ENCODE results near the gene MINDY4B.

Gene MINDY4B

DNA sequence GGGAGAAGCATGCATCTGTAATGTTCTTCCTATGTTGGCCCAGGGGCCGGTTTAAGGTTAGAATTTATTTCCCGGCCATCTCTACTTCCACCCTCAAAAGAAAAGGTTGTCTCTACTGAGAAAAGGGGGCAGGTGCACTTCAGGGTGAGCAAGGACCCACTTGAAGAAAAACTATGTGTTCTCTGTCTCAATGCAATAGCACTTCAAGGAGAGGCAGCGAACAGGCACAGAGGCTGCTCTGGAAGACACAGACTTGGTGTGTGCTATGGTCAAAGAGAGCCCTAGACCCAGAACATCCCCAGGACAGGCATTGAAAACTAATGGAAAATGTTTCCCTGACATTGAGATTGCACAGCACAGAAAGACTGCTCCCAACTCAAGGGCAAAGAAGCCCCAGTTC is 7.6 kb downstream of the MINDY4B start:
- H3K27ac ChIP-seq (ENCODE audit: low read depth, low read length), result no peak overlapping the region
- H3K4me3 ChIP-seq (ENCODE audit: low read length), result no peak overlapping the region
- no peaks in the 10 kb centered on the region for H3K79me2 ChIP-seq (ENCODE audit: control insufficient read depth, low read length)
- H3K9me2 ChIP-seq (replicated peaks; ENCODE audit: control insufficient read depth, low read length), result no peaks in the 10 kb centered on the region
- H3K36me3 ChIP-seq (ENCODE audit: control insufficient read depth, low read length), result no peaks in the 10 kb centered on the region
- H3K27me3 ChIP-seq (ENCODE audit: control insufficient read depth, low read length), result peaks cover 15% of the 10 kb centered on the region
- no peaks in the 10 kb centered on the region for H4K20me1 ChIP-seq (ENCODE audit: control insufficient read depth, insufficient read depth, low read depth, low read length)
- no peaks in the 10 kb centered on the region for H3K4me1 ChIP-seq (ENCODE audit: control insufficient read depth, low read length)
- no peaks in the 10 kb centered on the region for H3F3A ChIP-seq (ENCODE audit: control insufficient read depth, insufficient read depth)
- TF ChIP-seq EZH2phosphoT487 (IDR thresholded peaks at IDR 0.05; ENCODE audit: borderline replicate concordance, low read length), result no peak
- no peaks in the 10 kb centered on the region for H3K9me3 ChIP-seq (ENCODE audit: control insufficient read depth, insufficient read depth, low read length)
- no peak overlapping the region for H3K4me2 ChIP-seq (ENCODE audit: low read length)

DNA sequence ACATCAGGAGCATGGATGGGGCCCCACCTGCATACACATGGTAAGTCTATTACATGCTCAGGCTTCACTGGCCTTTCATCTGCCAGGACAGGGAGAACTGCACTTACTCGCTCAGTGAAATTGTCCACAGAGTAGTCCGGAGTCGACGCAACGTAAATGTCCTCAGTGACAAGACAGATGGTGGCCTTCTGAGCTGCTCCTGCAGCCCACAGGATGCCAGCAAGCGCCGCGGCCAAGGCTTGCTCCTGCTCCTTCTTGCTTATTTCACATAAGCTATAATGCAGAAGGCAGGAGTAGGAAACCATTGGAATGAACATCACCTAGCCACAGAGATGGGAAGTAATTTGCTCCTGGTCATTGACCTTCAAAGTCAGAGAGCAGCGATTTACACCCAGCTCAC is 14.4 kb downstream of the MINDY4B start:
- Histone ChIP-seq H3K4me2 (ENCODE audit: low read length) (no peak overlapping the region), H3K9me3 (ENCODE audit: control insufficient read depth, insufficient read depth, low read length) (no peaks in the 10 kb centered on the region), H3K4me1 (ENCODE audit: control insufficient read depth, low read length) (no peaks in the 10 kb centered on the region), H3K27ac (ENCODE audit: low read depth, low read length) (no peak overlapping the region), H3F3A (ENCODE audit: control insufficient read depth, insufficient read depth) (no peaks in the 10 kb centered on the region), H3K4me3 (ENCODE audit: low read length) (no peak overlapping the region), H3K9me2 (replicated peaks; ENCODE audit: control insufficient read depth, low read length) (no peaks in the 10 kb centered on the region), H3K79me2 (ENCODE audit: control insufficient read depth, low read length) (no peaks in the 10 kb centered on the region), H3K36me3 (ENCODE audit: control insufficient read depth, low read length) (no peaks in the 10 kb centered on the region), H4K20me1 (ENCODE audit: control insufficient read depth, insufficient read depth, low read depth, low read length) (no peaks in the 10 kb centered on the region), H3K27me3 (ENCODE audit: control insufficient read depth, low read length) (peaks cover 14% of the 10 kb centered on the region)
- no peak for TF ChIP-seq EZH2phosphoT487 (IDR thresholded peaks at IDR 0.05; ENCODE audit: borderline replicate concordance, low read length)
- TF ChIP-seq, protein P1, sequence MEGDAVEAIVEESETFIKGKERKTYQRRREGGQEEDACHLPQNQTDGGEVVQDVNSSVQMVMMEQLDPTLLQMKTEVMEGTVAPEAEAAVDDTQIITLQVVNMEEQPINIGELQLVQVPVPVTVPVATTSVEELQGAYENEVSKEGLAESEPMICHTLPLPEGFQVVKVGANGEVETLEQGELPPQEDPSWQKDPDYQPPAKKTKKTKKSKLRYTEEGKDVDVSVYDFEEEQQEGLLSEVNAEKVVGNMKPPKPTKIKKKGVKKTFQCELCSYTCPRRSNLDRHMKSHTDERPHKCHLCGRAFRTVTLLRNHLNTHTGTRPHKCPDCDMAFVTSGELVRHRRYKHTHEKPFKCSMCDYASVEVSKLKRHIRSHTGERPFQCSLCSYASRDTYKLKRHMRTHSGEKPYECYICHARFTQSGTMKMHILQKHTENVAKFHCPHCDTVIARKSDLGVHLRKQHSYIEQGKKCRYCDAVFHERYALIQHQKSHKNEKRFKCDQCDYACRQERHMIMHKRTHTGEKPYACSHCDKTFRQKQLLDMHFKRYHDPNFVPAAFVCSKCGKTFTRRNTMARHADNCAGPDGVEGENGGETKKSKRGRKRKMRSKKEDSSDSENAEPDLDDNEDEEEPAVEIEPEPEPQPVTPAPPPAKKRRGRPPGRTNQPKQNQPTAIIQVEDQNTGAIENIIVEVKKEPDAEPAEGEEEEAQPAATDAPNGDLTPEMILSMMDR (IDR thresholded peaks at IDR 0.05; ENCODE audit: low read depth, low read length, poor library complexity, severe bottlenecking), result no peak

DNA sequence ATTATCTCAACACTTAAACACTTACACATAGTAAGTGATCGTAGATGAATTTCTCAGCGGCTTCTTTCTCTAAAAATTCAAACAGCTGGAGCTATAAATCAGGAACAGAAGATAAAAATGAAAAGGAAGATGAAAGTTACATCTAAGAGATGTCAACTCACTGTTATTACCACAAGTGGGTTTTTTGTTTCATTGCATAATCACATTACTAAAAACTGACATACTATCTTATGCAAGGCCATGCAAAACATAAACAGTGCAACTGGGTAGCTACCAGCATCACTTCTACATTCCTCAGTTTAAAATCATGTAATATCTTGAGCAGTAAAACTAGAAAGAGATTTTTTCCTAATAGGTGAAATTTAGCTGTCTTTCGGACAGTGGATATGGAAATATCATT is 14.9 kb downstream of the MINDY4B start:
- TF ChIP-seq, protein P1 (IDR thresholded peaks at IDR 0.05; ENCODE audit: low read depth, low read length, poor library complexity, severe bottlenecking), result no peak
- no peak for TF ChIP-seq EZH2phosphoT487 (IDR thresholded peaks at IDR 0.05; ENCODE audit: borderline replicate concordance, low read length)
- Histone ChIP-seq H4K20me1 (ENCODE audit: control insufficient read depth, insufficient read depth, low read depth, low read length) (no peaks in the 10 kb centered on the region), H3K9me2 (replicated peaks; ENCODE audit: control insufficient read depth, low read length) (no peaks in the 10 kb centered on the region), H3K4me3 (ENCODE audit: low read length) (no peak overlapping the region), H3K4me2 (ENCODE audit: low read length) (no peak overlapping the region), H3K27me3 (ENCODE audit: control insufficient read depth, low read length) (peaks cover 17% of the 10 kb centered on the region), H3K9me3 (ENCODE audit: control insufficient read depth, insufficient read depth, low read length) (no peaks in the 10 kb centered on the region), H3K36me3 (ENCODE audit: control insufficient read depth, low read length) (no peaks in the 10 kb centered on the region), H3K4me1 (ENCODE audit: control insufficient read depth, low read length) (no peaks in the 10 kb centered on the region), H3K27ac (ENCODE audit: low read depth, low read length) (no peak overlapping the region), H3F3A (ENCODE audit: control insufficient read depth, insufficient read depth) (no peaks in the 10 kb centered on the region), H3K79me2 (ENCODE audit: control insufficient read depth, low read length) (no peaks in the 10 kb centered on the region)

DNA sequence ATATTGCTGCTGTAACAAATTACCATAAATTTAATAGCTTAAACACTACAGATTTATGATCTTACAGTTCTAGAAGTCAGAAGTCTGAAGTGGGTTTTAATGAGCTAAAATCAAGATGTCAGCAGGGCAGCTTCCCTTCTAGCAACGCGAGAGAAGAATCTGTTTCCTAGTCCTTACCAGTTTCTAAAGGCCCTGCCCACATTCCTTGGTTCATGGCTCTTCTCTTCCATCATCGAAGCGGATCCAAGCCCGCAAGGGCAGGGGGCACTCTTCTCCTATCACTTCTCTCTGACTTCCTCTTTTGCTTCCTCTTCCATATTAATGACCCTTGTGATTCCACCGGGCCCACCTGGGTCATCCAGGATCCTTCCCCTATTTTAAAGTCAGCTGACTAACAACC is 16.1 kb downstream of the MINDY4B start:
- Histone ChIP-seq H3K36me3 (ENCODE audit: control insufficient read depth, low read length) (no peaks in the 10 kb centered on the region), H4K20me1 (ENCODE audit: control insufficient read depth, insufficient read depth, low read depth, low read length) (no peaks in the 10 kb centered on the region), H3K27ac (ENCODE audit: low read depth, low read length) (no peak overlapping the region), H3K9me3 (ENCODE audit: control insufficient read depth, insufficient read depth, low read length) (no peaks in the 10 kb centered on the region), H3K9me2 (replicated peaks; ENCODE audit: control insufficient read depth, low read length) (no peaks in the 10 kb centered on the region), H3F3A (ENCODE audit: control insufficient read depth, insufficient read depth) (no peaks in the 10 kb centered on the region), H3K79me2 (ENCODE audit: control insufficient read depth, low read length) (no peaks in the 10 kb centered on the region), H3K4me3 (ENCODE audit: low read length) (no peak overlapping the region), H3K4me1 (ENCODE audit: control insufficient read depth, low read length) (no peaks in the 10 kb centered on the region), H3K4me2 (ENCODE audit: low read length) (no peak overlapping the region), H3K27me3 (ENCODE audit: control insufficient read depth, low read length) (peaks cover 10% of the 10 kb centered on the region)
- TF ChIP-seq EZH2phosphoT487 (IDR thresholded peaks at IDR 0.05; ENCODE audit: borderline replicate concordance, low read length), result no peak
- TF ChIP-seq, protein P1 (IDR thresholded peaks at IDR 0.05; ENCODE audit: low read depth, low read length, poor library complexity, severe bottlenecking), result no peak
